NCI-H187 treated with DMSO at 0.1 percent for 48 hours (cell line): Measurements from ENCODE around the gene ZNF740.
"Not testable (repeated sequence)": the region's sequence is repeated elsewhere in the genome, so short reads cannot be mapped to it uniquely, and the experiment has no call there.

Source experiments
- DNase-seq: peaks from one replicate; lab custom pipeline; 2025; lab: John Stamatoyannopoulos, UW

The ZNF740 gene, protein sequence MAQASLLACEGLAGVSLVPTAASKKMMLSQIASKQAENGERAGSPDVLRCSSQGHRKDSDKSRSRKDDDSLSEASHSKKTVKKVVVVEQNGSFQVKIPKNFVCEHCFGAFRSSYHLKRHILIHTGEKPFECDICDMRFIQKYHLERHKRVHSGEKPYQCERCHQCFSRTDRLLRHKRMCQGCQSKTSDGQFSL

GRCh38 chr12:53180220-53180930, at the start of gene ZNF740, which contains the start of gene CSAD:
Gene ZNF740, plus strand, starts transcription at chr12:53180722. Its CDS starts 1,262 bp downstream, at chr12:53181984.
Gene CSAD, minus strand, starts transcription at chr12:53180925. Its CDS starts 7,455 bp downstream, at chr12:53173470.
- DNase-seq: peak; percentile 93

DNA sequence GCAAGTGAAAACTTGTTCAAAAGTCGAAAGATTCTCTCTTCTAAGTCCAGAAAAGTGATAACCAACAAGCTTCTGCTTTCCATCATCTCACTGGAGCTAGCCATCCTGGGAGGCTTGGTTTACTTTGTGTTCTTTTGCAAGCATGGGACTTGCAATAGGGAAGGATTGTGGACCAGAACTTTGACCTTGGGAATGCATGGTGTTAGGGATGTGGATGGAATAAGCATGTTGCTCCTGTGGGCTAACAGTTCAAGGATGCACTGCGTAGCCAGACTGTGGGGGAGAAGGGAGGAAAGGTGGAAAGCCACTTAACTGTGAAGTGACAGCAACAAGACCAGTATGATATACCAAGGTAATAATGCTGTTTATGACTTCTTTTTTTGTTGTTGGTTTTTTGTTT, 48.7 kb upstream of the ZNF740 start:
- no peak for DNase-seq

DNA sequence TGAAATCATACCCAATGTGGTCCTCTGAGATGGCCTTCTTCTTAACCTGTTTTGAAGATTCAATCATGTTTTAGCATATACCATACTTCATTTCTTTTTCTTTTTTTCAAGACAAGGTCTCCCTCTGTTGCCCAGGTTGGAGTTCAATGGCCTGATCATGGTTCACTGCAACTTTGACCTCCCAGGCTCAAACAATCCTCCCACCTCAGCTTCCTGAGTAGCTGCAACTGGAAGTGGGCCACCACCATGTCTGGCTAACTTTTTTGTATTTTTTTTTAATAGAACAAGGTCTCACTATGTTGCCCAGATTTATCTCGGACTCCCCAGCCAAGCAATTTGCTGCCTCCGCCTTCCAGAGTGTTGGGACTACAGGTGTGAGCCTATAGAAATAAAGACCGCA, 46.8 kb upstream of the ZNF740 start:
- DNase-seq: no peak

DNA sequence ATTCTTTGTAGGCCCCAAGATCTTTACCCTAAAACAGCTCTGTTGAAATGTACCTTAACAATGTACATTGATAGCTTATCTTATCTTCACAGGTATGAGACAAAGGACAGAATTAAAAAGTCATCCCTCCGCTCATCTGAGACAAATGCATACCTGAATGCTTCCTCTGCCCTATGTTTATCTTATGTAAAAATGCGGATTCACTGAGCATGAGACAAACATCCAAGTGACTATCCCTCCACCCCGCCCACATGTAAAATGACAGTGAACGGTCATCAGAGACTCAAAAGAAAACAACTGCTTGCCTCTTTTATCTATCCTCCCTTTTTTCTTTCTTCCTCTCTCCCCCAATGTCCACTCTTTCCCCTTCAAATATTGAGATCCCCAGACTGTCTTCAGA, 37.2 kb upstream of the ZNF740 start:
- DNase-seq: no peak

DNA sequence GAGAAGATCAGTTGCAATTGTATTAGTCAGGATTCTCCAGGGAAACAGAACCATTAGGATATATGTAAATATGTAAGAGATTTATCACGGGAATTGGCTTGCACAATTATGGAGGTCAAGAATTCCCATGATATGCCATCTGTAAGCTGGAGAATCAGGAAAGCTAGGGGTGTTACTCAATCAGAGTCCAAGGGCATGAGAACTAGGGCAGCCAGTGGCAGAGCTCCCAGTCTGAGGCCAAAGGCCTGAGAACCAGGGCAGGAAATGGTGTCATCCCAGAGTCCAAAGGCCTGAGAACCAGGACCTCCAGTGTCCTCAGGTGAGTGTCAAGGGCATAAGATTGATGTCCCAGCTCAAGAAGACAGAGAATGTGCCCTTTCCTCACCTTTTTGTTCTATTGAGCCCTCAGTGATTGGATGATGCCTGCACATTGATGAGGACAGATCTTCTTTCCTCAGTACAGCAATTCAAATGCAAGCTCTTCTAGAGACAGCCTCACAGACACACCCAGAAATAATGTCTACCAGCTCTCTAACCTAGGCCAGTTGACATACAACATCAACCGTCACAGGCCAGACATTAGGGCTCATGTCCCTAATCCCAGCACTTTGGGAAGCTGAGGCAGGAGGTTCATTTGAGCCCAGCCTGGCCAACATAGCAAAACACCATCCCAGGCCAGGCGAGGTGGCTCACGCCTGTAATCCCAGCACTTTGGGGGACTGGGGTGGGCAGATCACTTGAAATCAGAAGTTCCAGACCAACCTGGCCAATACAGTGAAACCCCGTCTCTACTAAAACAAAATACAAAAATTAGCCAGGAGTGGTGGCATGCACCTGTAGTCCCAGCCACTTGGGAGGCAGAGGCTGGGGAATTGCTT, 34.9 kb upstream of the ZNF740 start:
- DNase-seq: no peak

DNA sequence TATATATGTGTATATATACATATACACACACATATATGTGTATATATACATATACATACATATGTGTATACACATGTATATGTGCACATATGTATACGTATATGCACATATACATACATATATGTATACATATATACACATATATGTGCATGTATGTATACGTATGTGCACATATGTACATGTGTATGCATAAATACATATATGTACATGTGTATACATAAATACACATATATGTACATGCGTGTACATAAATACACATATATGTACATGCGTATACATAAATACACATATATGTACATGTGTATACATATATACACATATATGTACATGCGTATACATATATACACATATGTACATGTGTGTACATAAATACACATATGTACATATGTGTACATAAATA, 33.3 kb upstream of the ZNF740 start:
- DNase-seq: no peak

GRCh38 chr12:53147653-53148052, 32.9 kb upstream of the ZNF740 start:
- DNase-seq: no peak

DNA sequence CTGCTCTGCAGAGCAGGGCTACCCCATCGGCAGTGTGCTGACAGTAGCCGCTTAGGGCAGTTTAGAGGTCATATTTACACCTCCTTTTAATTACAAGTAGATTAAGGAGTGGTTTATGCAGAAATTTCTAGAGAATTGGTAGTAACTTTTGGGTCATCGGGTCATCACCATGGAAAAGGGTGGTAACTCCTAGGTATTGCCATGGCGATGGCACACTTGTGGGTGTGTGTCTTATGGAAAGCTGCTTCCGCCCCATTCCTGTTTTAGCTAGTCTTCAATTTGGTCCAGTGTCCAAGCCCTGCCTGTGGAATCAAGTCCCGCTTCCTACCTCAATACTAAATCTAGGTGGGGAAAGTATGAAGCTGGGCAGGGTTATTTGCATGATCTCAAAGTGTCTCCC, 29.5 kb upstream of the ZNF740 start:
- DNase-seq: no peak

GRCh38 chr12:53152390-53152789, 28.1 kb upstream of the ZNF740 start:
- no peak for DNase-seq

GRCh38 chr12:53159195-53159839, 21.2 kb upstream of the ZNF740 start:
- DNase-seq: peak; percentile 63

DNA sequence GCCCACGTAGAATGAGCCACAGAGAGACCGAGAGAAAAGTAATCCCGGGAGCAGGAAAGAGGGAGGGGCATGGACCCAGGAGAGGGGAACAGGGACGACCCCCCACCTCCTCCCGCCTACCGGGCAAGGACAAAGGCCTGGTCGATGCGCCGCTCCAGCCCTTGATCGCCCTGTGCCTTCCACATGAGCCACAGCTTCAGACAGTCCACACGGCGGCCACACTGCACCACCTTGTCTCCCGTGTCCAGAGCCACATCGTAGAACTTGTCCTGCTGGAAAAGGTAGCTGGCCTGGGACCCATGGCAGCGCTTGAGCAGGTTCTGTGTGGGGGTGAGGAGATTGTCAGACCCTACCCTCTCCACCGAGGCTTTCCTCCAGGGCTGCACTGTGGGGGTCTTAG, 20.5 kb upstream of the ZNF740 start:
- DNase-seq: no peak

- DNase-seq: no peak
These were observed 19.8 kb upstream of the ZNF740 start for GRCh38 chr12:53160673-53161072.

DNA sequence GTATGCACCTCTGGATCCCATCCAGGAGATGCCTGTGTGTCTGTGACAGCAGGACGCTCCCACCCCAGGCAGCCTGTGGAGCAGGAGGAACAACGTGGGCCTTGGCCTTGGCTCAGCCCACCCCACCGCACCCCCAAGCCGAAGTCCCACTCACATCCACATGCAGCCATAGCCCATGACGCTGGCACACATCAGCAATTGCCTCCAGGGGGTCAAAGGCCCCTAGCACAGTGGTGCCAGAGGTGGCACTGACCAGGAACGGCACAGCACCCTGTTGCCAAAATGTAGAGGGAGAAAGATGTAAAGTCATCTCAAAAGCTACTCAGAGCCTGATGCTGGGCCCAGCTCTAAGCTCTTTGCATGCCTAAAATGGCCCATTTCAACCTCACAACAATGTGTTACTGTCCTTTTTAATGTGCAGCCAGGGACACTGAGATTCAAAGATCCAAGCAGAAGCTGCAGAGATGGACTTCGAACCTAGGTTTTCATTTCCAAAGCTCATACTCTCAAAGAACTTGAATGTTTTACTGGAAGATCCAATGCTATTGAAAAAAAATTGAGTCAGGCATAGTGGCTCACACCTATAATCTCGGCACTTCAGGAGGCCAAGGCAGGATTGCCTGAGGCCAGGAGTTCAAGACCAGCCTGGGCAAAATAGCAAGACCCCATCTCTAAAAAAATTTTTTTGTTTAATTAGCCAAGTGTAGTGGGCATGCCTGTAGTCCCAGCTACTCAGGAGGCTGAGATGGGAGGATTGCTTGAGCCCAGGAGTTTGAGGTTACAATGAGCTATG, 19.2 kb upstream of the ZNF740 start:
- DNase-seq: no peak

DNA sequence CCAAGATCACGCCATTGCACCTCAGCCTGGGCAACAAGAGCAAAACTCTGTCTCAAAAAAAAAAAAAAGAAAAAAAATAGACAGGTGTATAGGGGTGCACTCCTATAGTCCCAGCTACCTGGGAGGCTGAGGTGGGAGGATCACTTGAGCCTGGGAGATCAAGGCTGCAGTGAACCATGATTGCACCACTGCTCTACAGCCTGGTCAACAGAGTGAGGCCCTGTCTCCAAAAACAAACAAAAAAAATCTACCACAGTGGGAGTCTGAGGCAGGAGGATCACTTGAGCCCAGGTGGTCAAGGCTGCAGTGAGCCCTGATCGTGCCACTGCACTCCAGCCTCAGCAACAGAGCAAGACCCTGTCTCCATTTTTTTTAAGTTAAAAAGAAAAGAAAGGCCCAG, 17.5 kb upstream of the ZNF740 start:
- DNase-seq: not testable (repeated sequence)

DNA sequence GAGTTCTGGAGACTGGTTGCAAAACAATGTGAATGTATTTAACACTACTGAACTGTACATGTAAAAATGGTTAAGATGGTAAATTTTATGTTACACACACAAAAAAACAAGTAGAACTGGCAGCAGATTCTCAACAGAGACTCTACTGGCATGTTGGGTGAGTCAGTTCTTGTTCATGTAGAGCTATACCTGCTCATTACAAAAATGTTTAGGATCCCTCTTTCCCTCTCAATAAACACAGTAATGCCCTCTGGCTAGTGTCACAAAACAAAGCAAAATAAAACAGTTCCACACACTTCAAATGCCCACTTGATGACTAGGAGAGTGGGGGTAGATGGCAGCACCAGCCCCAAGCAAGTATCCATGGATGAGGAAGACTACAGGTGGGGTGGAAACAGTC, 13.7 kb upstream of the ZNF740 start:
- no peak for DNase-seq

GRCh38 chr12:53169644-53170043, 10.9 kb upstream of the ZNF740 start:
- DNase-seq: no peak

- DNase-seq: no peak
These were observed 10.3 kb upstream of the ZNF740 start for GRCh38 chr12:53170215-53170614.

DNA sequence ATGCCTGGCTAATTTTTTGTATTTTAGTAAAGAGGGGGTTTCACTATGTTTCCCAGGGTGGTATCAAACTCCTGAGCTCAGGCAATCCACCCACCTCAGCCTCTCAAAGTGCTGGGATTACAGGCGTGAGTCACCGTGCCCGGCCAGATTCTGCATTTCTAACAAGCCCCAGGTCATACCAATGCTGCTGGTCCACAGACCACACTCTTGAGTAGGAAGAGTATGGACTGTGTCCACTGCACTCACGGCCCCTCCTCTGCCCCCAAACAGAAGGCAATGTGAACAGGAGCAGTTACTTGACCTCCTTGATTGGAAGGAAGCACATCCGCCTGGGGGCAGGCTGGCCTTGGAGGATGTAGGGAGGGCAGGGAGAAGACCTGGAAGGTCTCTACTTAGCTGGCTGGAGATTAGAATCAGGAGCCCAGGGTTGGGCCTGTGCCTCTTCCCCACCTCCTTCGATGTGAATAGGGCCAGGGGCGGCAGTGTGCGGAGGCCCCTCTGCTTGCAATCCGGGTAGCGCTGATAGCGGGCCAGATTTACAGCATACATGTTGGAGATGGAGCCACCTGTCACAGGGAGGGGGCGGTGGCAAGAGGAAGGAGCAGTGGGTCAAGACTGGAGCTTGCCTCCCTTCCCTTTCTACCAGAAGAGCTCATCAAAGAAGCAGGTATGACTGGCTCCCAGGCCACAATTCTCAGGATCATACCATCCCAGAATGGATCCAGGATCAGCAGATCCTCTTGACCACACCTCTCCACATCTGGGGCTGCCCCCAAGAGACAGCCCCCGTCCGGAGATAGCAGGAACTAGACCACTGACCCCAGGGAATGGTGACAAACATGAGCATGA, 9.4 kb upstream of the ZNF740 start:
- no peak for DNase-seq

GRCh38 chr12:53171725-53172329, 8.7 kb upstream of the ZNF740 start:
- no peak for DNase-seq

- no peak for DNase-seq
These were observed 8.2 kb upstream of the ZNF740 start for GRCh38 chr12:53172352-53172751.
